Retina (tissue), 1 donor: Measurements from ENCODE around the gene TMEM129.
"Not testable (repeated sequence)": the region's sequence is repeated elsewhere in the genome, so short reads cannot be mapped to it uniquely, and the experiment has no call there.

Experiments
- DNase-seq: peaks from one replicate; pipeline ENCODE4 v3.0.0-alpha.2; 2016

Gene TMEM129

GRCh38 chr4:1718095-1718850 lies 2.9 kb downstream of the TMEM129 start:
- no peak for DNase-seq

DNA sequence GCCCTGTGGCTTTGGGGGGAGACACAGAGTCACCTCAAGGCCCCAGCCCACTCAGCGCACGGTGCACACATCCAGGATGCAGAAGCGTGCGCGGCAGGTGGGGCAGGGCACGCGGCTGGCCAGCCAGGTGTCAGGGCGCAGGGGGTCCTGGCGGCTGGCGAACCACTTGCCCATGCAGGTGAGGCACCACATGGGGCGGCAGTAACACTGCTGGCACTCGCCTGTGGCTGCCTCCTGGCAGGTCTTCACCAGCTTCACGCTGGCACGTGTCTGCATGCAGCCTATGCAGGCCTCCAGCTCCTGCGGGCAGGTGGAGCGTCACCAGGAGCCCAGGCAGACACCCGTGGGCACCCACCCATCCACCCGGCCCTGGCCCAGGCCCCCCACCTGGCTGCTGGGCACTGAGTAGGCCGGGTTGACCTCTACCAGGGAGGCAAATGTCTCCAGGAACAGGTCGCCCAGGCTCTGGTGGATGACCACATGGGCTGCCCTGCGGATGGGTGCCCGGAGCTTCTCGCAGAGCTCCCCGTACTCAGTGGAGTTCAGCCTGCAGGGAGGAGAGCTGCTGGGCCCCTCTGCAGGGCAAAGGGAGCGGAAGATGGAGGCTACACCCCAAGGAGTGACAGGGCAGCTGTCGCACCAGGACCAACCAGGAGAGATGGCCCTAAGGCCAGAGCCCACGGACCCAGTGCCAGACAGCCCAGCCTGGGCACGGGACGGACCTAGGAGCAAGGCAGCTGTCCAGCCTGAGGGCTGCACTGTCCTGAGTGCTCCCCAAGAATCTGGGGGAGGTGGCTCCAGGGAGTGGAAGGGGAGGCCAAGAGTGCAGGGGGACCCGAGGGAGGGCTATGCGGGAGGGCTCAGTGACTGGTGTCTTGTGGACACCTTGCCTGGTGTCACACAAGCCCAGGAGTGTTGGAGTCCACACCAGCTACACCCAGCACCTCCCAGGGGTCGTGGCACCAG lies 3.7 kb downstream of the TMEM129 start:
- DNase-seq = no peak

- no peak for DNase-seq
These were observed 4.8 kb downstream of the TMEM129 start for GRCh38 chr4:1716065-1716945.

GRCh38 chr4:1715002-1715758 lies 5.9 kb downstream of the TMEM129 start:
- DNase-seq = no peak

DNA sequence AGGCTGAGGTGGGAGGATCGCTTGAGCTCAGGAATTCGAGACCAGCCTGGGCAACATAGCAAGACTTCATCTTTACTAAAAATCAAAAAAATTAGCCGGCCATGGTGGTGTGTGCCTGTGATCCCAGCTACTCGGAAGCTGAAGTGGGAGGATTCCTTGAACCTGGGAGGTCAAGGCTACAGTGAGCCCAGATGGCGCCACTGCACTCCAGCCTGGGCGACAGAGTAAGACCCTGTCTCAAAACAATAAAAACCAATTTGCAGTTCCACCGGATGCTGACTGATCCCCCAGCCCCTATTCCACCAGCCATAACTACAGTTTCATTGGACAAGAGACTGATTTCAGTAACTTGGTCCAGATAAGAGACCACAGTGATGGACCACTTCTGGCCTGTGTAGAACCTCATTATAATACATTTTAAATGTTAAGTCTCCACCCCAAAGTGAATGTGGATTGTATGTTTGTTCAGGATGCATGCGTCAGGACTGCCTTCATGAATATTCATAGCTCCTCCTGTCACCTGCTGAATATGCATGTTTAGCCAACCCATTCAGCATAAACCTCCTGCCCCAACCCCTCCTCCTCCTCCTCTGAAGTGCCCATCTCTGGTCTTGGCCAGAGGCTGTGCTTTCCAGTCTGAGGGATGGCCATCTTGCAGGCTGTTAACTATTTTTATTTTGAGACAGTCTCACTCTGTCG lies 6.7 kb downstream of the TMEM129 start:
- no peak for DNase-seq

DNA sequence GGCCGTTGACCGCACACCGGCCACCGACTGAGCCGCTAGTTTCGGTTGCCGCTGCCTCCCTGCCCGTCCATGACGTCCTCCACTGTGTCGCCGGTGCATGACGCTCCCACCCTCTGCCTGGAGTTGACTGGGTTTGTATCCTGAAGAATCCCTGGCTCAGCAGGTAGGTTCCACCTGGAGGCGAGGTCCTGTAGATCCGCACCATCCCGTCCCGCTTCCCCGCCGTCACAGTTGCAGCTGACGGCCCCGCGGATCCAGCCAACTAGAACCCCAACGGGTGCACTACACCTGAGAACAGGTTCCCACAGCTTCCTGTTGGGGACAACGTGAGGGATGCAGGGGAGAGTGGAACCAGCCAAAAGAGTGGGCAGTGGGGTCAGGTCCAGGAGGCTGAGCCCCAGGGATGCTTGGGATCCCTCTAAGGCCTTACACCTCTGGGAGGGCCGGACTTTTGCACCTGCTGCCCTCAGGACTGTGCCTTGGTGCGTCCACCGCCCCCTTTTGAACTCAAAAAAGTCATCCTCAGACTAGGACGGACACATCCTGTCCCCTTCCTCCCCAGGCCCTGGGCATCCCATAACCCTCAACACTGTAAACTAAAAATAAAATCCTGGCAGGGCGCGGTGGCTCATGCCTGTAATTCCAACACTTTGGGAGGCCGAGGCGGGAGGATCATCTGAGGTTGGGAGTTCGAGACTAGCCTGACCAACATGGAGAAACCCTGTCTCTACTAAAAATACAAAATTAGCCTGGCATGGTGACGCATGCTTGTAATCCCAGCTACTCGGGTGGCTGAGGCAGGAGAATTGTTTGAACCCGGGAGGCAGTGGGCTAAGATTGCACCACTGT lies 7.9 kb downstream of the TMEM129 start:
- no peak for DNase-seq

- peak; percentile 94 for DNase-seq
These were observed 8.7 kb downstream of the TMEM129 start, which contains the start of gene SLBP for GRCh38 chr4:1712216-1713002. Gene SLBP (minus strand): TSS chr4:1712319. CDS start chr4:1712188, 131 bp downstream.

DNA sequence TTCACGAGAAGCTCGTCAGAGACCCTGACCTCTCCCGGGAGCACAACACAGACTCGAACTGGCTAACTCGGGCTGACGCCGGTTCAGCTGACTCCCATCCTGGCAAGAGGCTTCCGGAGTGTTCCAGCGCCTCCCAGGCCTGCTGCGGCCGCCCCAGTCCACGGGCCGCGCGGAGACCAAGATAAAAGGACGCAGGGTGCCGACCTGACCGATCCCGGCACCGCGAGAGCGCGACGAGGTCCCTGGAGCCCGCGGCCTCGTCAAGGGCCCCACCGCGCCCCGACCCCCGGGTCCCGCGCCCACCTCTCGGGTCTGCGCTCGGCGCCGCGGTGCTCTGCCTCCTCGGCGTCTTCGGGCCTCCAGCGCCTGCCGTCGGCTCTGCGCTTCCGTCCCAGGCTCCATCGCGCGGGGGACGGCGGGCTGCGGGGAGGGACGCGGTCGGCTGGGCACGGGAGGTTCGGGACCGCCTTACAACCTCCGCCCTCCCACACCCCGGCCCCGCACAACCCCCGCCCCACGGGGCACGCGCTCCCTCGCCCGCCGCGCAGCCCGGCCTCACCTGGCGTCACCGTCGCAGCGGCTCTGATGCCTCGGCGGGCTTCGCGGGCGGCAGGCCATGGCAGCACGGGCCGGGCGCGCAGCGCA lies 9.4 kb downstream of the TMEM129 start:
- peak; percentile 75 for DNase-seq

GRCh38 chr4:1711055-1711570 lies 10.0 kb downstream of the TMEM129 start:
- DNase-seq = no peak

DNA sequence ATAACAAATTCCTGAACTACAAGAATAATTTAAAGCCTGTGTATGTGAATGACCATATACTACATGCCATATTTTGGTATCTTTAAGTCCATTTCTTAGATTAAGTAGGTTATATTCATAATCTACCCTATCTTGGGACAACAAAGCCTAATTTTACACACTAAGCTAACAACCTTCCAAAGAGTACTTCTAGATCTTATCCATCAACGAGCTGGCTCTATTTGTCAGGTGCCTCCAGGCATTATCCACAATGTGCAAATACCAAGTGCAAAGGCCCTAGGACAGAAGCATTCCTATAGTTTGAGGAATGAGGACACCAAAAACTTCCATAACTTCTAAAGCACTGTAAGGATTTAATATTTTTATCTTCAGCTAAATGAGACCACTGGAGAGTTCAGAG lies 12.5 kb downstream of the TMEM129 start:
- no peak for DNase-seq

DNA sequence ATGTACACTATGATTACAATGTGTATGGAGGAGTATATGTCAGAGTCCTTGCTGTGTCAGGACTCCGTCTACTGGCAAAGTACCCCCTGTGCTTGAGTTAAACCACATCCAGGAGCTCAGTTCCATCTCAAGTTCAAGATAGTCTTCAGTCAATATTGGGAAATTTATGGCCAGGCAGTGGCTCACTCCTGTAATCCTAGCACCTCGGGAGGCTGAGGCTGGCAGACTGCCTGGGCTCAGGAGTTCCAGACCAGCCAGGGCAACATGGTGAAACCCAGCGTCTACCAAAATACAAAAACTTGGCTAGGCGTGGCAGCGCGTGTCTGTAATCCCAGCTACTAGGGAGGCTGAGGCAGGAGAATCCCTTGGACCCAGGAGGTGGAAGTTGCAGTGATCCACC lies 14.8 kb downstream of the TMEM129 start:
- no peak for DNase-seq

DNA sequence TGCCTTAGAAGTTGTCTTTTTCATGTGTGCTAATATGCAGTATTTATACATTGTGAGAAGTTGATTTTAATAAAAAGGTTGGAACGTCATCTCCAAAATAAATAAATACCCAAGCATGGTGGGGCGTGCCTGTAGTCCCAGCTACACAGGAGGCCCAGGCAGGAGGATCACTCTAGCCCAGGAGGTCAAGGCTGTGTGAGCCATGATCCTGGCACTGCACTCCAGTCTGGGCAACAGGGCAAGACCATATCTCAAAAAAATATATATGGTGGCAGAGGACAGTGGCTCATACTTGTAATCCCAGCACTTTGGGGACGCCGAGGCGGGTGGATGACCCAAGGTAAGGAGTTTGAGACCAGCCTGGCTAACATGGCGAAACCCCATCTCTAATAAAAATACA lies 15.4 kb downstream of the TMEM129 start:
- DNase-seq = no peak

GRCh38 chr4:1703867-1704266 lies 17.3 kb downstream of the TMEM129 start:
- no peak for DNase-seq

GRCh38 chr4:1701671-1702070 lies 19.5 kb downstream of the TMEM129 start:
- DNase-seq = not testable (repeated sequence)

DNA sequence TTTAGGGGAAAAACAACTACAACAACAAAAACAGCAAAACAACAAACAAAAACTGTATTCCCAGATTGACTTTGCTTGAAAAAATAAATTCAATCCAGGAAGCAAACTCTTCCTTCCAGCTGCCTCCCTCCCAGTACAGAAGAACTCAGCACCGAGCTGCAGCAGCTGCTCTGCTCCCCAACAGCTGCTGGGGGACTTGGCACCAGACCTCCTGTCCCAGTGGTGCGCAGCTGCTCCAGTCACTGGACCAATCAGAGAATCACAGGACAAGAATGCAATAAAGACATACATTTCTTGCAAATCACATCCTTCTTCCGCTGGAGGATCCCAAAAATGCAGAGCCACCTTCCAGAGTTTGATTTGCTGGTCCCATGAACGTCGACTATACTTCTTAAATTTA lies 25.2 kb downstream of the TMEM129 start:
- no peak for DNase-seq

GRCh38 chr4:1693131-1693896 lies 27.8 kb downstream of the TMEM129 start:
- DNase-seq = peak; percentile 72

- DNase-seq = no peak
These were observed 29.3 kb downstream of the TMEM129 start for GRCh38 chr4:1691737-1692373.
